IMR-90 (cell line): ENCODE measurements around the gene DEAF1. TPM values are rescaled to one million over a fixed set of nuclear protein-coding genes. Genes with fewer than 3 reads are reported as not detected.

Experiments used
- ATAC-seq: fragments of 200-7000 bp; cut with Tn5 transposase; 2 replicates; pipeline ENCODE4 v1.9.1; 2020; ENCODE audit warnings: low read depth, mild to moderate bottlenecking, moderate library complexity
- BruUV-seq: library from RNA; stranded (reverse); fragments of 400-500 nt; replicated peaks from 2 replicates; lab custom pipeline; 2021; lab: Mats Ljungman, UMichigan
- CTCF ChIA-PET: fragments of 300-600 bp; formaldehyde crosslinking; extraction: SDS; loops from one replicate; lab custom pipeline; 2021; ENCODE audit warnings: antibody characterized with exemption; lab: Yijun Ruan, JAX
- POLR2A ChIA-PET: fragments of 300-600 bp; sonication (Branson Sonifier 250); formaldehyde crosslinking; loops from one replicate; lab custom pipeline; 2022; ENCODE audit warnings: antibody characterized with exemption; ENCODE audit not compliant: unreplicated experiment; lab: Charles Lee
- DNase-seq: peaks from one replicate; pipeline ENCODE4 v3.0.0; 2013
- H2AFZ ChIP-seq: replicated peaks from 2 replicates; pipeline ENCODE3; 2013; ENCODE audit warnings: low read length, mild to moderate bottlenecking; ENCODE audit not compliant: poor library complexity
- H2AK5ac ChIP-seq: 2 replicates; pipeline ENCODE4 v1.6.1; 2013; ENCODE audit warnings: low read depth, low read length, inconsistent platforms
- H2AK9ac ChIP-seq: replicated peaks from 2 replicates; pipeline ENCODE3; 2013; ENCODE audit warnings: mild to moderate bottlenecking, low read depth, low read length, moderate library complexity; ENCODE audit not compliant: poor library complexity
- H2BK120ac ChIP-seq: 2 replicates; pipeline ENCODE4 v1.6.1; 2013; ENCODE audit warnings: low read depth, low read length, inconsistent platforms
- H2BK15ac ChIP-seq: 3 replicates; pipeline ENCODE4 v1.6.1; 2013; ENCODE audit warnings: low read depth, low read length, inconsistent platforms
- H2BK20ac ChIP-seq: 2 replicates; pipeline ENCODE4 v1.6.1; 2013; ENCODE audit warnings: low read depth, mild to moderate bottlenecking, inconsistent platforms, low read length, moderate library complexity
- H2BK5ac ChIP-seq: 2 replicates; pipeline ENCODE4 v1.6.1; 2013; ENCODE audit warnings: mild to moderate bottlenecking, low read depth, low read length, inconsistent platforms; ENCODE audit not compliant: poor library complexity, severe bottlenecking
- H3K14ac ChIP-seq: replicated peaks from 2 replicates; pipeline ENCODE4 v1.6.1; 2013; ENCODE audit warnings: low read depth, low read length, inconsistent platforms
- H3K18ac ChIP-seq: 2 replicates; pipeline ENCODE4 v1.6.1; 2013; ENCODE audit warnings: low read depth, low read length, control low read depth
- H3K23ac ChIP-seq: 2 replicates; pipeline ENCODE4 v1.6.1; 2013; ENCODE audit warnings: low read depth, low read length, inconsistent platforms
- H3K27ac ChIP-seq: 2 replicates; pipeline ENCODE4 v1.5.1; 2013; ENCODE audit warnings: mild to moderate bottlenecking, control low read depth, low read length; ENCODE audit not compliant: insufficient read depth
- H3K27me3 ChIP-seq: 2 replicates; pipeline ENCODE4 v1.6.1; 2013; ENCODE audit warnings: low read length; ENCODE audit not compliant: control insufficient read depth, insufficient read depth
- H3K36me3 ChIP-seq: 2 replicates; pipeline ENCODE4 v1.6.1; 2013; ENCODE audit warnings: low read length, mixed read lengths; ENCODE audit not compliant: control insufficient read depth, insufficient read depth
- H3K4ac ChIP-seq: 2 replicates; pipeline ENCODE4 v1.6.1; 2013; ENCODE audit warnings: low read depth, low read length, inconsistent platforms
- H3K4me1 ChIP-seq: 2 replicates; pipeline ENCODE4 v1.6.1; 2013; ENCODE audit warnings: low read length, mixed read lengths; ENCODE audit not compliant: control insufficient read depth, insufficient read depth
- H3K4me2 ChIP-seq: 2 replicates; pipeline ENCODE4 v1.6.1; 2013; ENCODE audit warnings: low read depth, mild to moderate bottlenecking, control low read depth, low read length, moderate library complexity
- H3K4me3 ChIP-seq: 2 replicates; pipeline ENCODE4 v1.5.1; 2013; ENCODE audit warnings: low read depth, mild to moderate bottlenecking, control low read depth, low read length, moderate library complexity; ENCODE audit not compliant: insufficient read depth
- H3K56ac ChIP-seq: 2 replicates; pipeline ENCODE4 v1.6.1; 2013; ENCODE audit warnings: low read length, inconsistent platforms; ENCODE audit not compliant: insufficient read depth; ENCODE audit errors: extremely low read depth
- H3K79me1 ChIP-seq, 2 experiments: 2 replicates each; pipeline ENCODE4 v1.6.1; 2013; ENCODE audit warnings: low read length in 2 of 2, inconsistent platforms in 1 of 2, low read depth in 1 of 2
- H3K9ac ChIP-seq: 2 replicates; pipeline ENCODE4 v1.6.1; 2013; ENCODE audit warnings: low read depth, low read length, control low read depth
- H3K9me1 ChIP-seq: 2 replicates; pipeline ENCODE4 v1.6.1; 2013; ENCODE audit warnings: low read length, inconsistent platforms; ENCODE audit not compliant: insufficient read depth
- H3K9me3 ChIP-seq: 2 replicates; pipeline ENCODE4 v1.6.1; 2013; ENCODE audit warnings: low read length; ENCODE audit not compliant: control insufficient read depth, insufficient read depth
- H4K20me1 ChIP-seq: 2 replicates; pipeline ENCODE4 v1.6.1; 2013; ENCODE audit warnings: low read length, inconsistent platforms; ENCODE audit not compliant: insufficient read depth
- H4K5ac ChIP-seq: 2 replicates; pipeline ENCODE4 v1.6.1; 2013; ENCODE audit warnings: mild to moderate bottlenecking, low read depth, low read length, control low read depth
- H4K8ac ChIP-seq, 2 experiments: 2 replicates each; pipeline ENCODE4 v1.6.1; 2013; ENCODE audit warnings: low read depth in 2 of 2, low read length in 2 of 2, control low read depth in 1 of 2, inconsistent platforms in 1 of 2
- H4K91ac ChIP-seq: 2 replicates; pipeline ENCODE4 v1.6.1; 2013; ENCODE audit warnings: low read depth, low read length, inconsistent platforms; ENCODE audit not compliant: insufficient read depth
- BHLHE40 ChIP-seq: fragments of 150-350 bp; IDR thresholded peaks from 2 replicates; pipeline ENCODE4 v1.6.1; 2016; ENCODE audit warnings: mild to moderate bottlenecking, low read depth, low read length
- CEBPB ChIP-seq: IDR thresholded peaks from 2 replicates; pipeline ENCODE4 v1.6.1; 2012; ENCODE audit warnings: low read depth, low read length, improper control_type of control experiment
- CHD1 ChIP-seq: IDR thresholded peaks from 2 replicates; pipeline ENCODE4 v1.6.1; 2012; ENCODE audit warnings: low read depth, low read length, improper control_type of control experiment
- FOS ChIP-seq: fragments of 150-350 bp; IDR thresholded peaks from 2 replicates; pipeline ENCODE4 v1.6.1; 2016; ENCODE audit warnings: low read depth, low read length
- MAFK ChIP-seq: IDR thresholded peaks from 2 replicates; pipeline ENCODE4 v1.6.1; 2012; ENCODE audit warnings: low read depth, low read length, improper control_type of control experiment
- MAZ ChIP-seq: IDR thresholded peaks from 2 replicates; pipeline ENCODE4 v1.6.1; 2012; ENCODE audit warnings: low read depth, mild to moderate bottlenecking, low read length, improper control_type of control experiment, moderate library complexity, borderline replicate concordance
- NFE2L2 ChIP-seq: fragments of 150-350 bp; IDR thresholded peaks from 2 replicates; pipeline ENCODE4 v1.6.1; 2016; ENCODE audit warnings: low read depth, mild to moderate bottlenecking, low read length
- POLR2A ChIP-seq: IDR thresholded peaks from 2 replicates; pipeline ENCODE4 v1.6.1; 2012; ENCODE audit warnings: mild to moderate bottlenecking, low read depth, low read length
- RAD21 ChIP-seq: IDR thresholded peaks from 2 replicates; pipeline ENCODE4 v1.6.1; 2012; ENCODE audit warnings: low read length, improper control_type of control experiment
- RCOR1 ChIP-seq: IDR thresholded peaks from 2 replicates; pipeline ENCODE4 v1.6.1; 2012; ENCODE audit warnings: mild to moderate bottlenecking, low read length, improper control_type of control experiment; ENCODE audit not compliant: insufficient replicate concordance
- RFX5 ChIP-seq: IDR thresholded peaks from 2 replicates; pipeline ENCODE4 v1.8.0; 2012; ENCODE audit warnings: low read depth, mild to moderate bottlenecking, low read length, moderate library complexity
- SMC3 ChIP-seq: fragments of 150-350 bp; IDR thresholded peaks from 2 replicates; pipeline ENCODE4 v1.6.1; 2016; ENCODE audit warnings: low read depth, mild to moderate bottlenecking, antibody characterized with exemption, low read length, moderate library complexity
- WGBS, 2 experiments: methylation state at CpG; one replicate each; pipeline versions ENCODE4 v1.1.5 to v1.1.7; 2013; ENCODE audit warnings: missing lambda C conversion rate in 2 of 2; ENCODE audit not compliant: insufficient read length in 1 of 2; ENCODE audit errors: extremely low coverage in 2 of 2; 5-methylcytosine and 5-hydroxymethylcytosine counted together
- dilution Hi-C: fragments of 300-500 bp; cut with HindIII; formaldehyde crosslinking; loops from one replicate; pipeline ENCODE4 v1.14.3; 2018; ENCODE audit warnings: low sequenced_read_pairs; ENCODE audit not compliant: unreplicated experiment
- in situ Hi-C: fragments of 300-500 bp; cut with MboI; formaldehyde crosslinking; loops from 3 replicates; pipeline ENCODE4 v1.14.3; 2019; ENCODE audit warnings: low sequenced_read_pairs, inconsistent platforms, mixed read lengths
- intact Hi-C: fragments of 100-400 bp; cut with micrococcal nuclease; formaldehyde crosslinking; loops from 2 replicates; pipeline ENCODE4 v1.10.0; 2022
- polyA plus RNA-seq, 3 experiments: library from polyadenylated mRNA; depleted of rRNA; stranded (reverse); fragments of >200 nt; gene quantifications; 2 replicates each; pipeline ENCODE4 v1.2.3, GENCODE V29; 2012; ENCODE audit warnings: low replicate concordance in 1 of 3
- total RNA-seq: library from RNA; depleted of rRNA; stranded (reverse); fragments of >200 nt; gene quantifications from 2 replicates; pipeline ENCODE4 v1.2.3, GENCODE V29; 2012
- TF ChIP-seq, protein P1 (sequence below): fragments of 150-350 bp; IDR thresholded peaks from 2 replicates; pipeline ENCODE4 v1.6.1; 2016; ENCODE audit warnings: low read depth, mild to moderate bottlenecking, low read length, moderate library complexity, borderline replicate concordance
- TF ChIP-seq, protein P2 (sequence below): fragments of 150-350 bp; IDR thresholded peaks from 2 replicates; pipeline ENCODE4 v1.6.1; 2017; ENCODE audit warnings: mild to moderate bottlenecking, antibody characterized with exemption, low read length, low read depth
- TF ChIP-seq, protein P3 (sequence below): conservative IDR thresholded peaks from 2 replicates; pipeline ENCODE4 v1.5.1; 2012; ENCODE audit warnings: mild to moderate bottlenecking, low read depth, low read length, improper control_type of control experiment

The DEAF1 gene
- total and polyA plus RNA-seq, 2 of the 4 experiments (the other 2 are of a cell fraction), result 22.9 to 31.6 TPM

DNA sequence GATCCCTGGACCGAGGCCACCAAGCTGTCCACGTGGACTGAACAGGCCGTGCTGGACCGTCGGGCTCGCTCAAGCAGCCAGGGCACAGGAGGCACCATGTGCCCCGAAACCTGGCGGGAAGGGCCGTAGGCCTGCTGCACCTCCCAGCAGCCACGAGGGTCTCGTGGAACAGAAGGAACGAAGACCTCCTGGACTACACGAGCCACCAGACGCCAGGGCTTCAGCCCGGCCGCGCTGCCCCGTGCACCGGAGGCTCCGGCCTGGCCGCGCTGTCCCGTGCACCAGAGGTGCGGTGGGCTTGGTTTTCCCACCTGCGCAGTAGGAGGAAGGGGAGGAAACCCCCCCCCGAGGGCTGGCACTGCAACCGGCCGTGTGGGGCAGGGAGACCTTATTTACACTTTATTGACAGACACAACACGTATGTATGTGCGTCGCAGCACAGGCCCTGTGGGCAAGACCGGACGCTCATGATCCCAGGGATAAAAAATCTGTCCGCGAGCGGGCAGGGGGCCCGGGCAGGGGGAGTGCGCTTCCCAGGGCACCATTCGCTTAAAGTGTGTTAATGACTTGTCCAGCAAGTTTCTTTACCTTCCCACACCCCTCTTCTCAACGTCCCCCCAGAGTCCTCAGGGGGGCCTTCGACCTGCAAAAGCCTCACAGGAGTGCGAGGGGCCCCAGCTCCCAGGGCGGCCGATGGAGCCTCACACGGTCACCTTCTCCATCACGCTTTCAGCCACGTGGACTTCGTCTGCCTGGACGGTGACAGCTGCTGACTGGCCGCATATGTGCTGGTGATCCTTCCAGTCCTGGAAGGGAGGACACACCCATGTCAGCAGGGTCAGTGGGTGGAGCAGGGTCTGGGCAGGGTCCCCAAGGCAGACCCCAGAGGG, 50.9 kb downstream of the DEAF1 start:
- H2AFZ ChIP-seq, result peak overlapping the region; percentile 23
- no peak overlapping the region for H4K91ac ChIP-seq
- H3K9ac ChIP-seq, result no peak overlapping the region
- H3K27me3 ChIP-seq, result no peaks in the 10 kb centered on the region; the same call in 1 of the 2 replicates
- H3K14ac ChIP-seq, result no peak overlapping the region
- no peak overlapping the region for H3K56ac ChIP-seq
- DNase-seq (no peak), ATAC-seq (no peak)
- no peaks in the 10 kb centered on the region for H3K4me1 ChIP-seq
- no peaks in the 10 kb centered on the region for H3K9me1 ChIP-seq
- intact Hi-C loops, result no loop called here
- dilution Hi-C loops, result no loop called here
- H2BK15ac ChIP-seq, result no peak overlapping the region
- H3K23ac ChIP-seq, result no peak overlapping the region
- H3K4ac ChIP-seq, result no peak overlapping the region
- no peak overlapping the region for H2BK120ac ChIP-seq
- no peak overlapping the region for H4K5ac ChIP-seq
- 77% methylated on average over 17 of the region's 50 CpGs; no CpG with 5 or more reads in 1 of the 2 experiments for WGBS, 2 experiments
- H3K36me3 ChIP-seq, result peaks cover 22% of the 10 kb centered on the region
- in situ Hi-C loops, result no loop called here
- no peak overlapping the region for H4K8ac ChIP-seq
- peaks cover 8% of the 10 kb centered on the region for H4K20me1 ChIP-seq
- H3K4me2 ChIP-seq, result no peak overlapping the region
- no TSS peak for BruUV-seq
- no peaks in the 10 kb centered on the region for H3K79me1 ChIP-seq
- POLR2A ChIA-PET, result no interaction called here
- no peak overlapping the region for H2BK20ac ChIP-seq
- peak overlapping the region; percentile 65 for H2AK9ac ChIP-seq
- H3K9me3 ChIP-seq, result no peaks in the 10 kb centered on the region
- no peak overlapping the region for H2AK5ac ChIP-seq
- H3K4me3 ChIP-seq, result no peak overlapping the region
- no peak overlapping the region for H3K18ac ChIP-seq
- no peak overlapping the region for H3K27ac ChIP-seq
- no peak overlapping the region for H2BK5ac ChIP-seq
- CTCF ChIA-PET, result no interaction called here
- TF ChIP-seq POLR2A, result no peak
- TF ChIP-seq, protein P1, sequence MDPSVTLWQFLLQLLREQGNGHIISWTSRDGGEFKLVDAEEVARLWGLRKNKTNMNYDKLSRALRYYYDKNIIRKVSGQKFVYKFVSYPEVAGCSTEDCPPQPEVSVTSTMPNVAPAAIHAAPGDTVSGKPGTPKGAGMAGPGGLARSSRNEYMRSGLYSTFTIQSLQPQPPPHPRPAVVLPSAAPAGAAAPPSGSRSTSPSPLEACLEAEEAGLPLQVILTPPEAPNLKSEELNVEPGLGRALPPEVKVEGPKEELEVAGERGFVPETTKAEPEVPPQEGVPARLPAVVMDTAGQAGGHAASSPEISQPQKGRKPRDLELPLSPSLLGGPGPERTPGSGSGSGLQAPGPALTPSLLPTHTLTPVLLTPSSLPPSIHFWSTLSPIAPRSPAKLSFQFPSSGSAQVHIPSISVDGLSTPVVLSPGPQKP, result no peak
- no peak for TF ChIP-seq BHLHE40
- TF ChIP-seq RFX5, result no peak
- no peak for TF ChIP-seq MAZ
- TF ChIP-seq FOS, result no peak
- TF ChIP-seq, protein P2, sequence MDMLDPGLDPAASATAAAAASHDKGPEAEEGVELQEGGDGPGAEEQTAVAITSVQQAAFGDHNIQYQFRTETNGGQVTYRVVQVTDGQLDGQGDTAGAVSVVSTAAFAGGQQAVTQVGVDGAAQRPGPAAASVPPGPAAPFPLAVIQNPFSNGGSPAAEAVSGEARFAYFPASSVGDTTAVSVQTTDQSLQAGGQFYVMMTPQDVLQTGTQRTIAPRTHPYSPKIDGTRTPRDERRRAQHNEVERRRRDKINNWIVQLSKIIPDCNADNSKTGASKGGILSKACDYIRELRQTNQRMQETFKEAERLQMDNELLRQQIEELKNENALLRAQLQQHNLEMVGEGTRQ, result no peak
- TF ChIP-seq RAD21, result no peak
- TF ChIP-seq, protein P3, sequence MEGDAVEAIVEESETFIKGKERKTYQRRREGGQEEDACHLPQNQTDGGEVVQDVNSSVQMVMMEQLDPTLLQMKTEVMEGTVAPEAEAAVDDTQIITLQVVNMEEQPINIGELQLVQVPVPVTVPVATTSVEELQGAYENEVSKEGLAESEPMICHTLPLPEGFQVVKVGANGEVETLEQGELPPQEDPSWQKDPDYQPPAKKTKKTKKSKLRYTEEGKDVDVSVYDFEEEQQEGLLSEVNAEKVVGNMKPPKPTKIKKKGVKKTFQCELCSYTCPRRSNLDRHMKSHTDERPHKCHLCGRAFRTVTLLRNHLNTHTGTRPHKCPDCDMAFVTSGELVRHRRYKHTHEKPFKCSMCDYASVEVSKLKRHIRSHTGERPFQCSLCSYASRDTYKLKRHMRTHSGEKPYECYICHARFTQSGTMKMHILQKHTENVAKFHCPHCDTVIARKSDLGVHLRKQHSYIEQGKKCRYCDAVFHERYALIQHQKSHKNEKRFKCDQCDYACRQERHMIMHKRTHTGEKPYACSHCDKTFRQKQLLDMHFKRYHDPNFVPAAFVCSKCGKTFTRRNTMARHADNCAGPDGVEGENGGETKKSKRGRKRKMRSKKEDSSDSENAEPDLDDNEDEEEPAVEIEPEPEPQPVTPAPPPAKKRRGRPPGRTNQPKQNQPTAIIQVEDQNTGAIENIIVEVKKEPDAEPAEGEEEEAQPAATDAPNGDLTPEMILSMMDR, result no peak
- TF ChIP-seq CHD1, result no peak
- no peak for TF ChIP-seq SMC3
- TF ChIP-seq RCOR1, result no peak
- no peak for TF ChIP-seq CEBPB
- no peak for TF ChIP-seq MAFK
- no peak for TF ChIP-seq NFE2L2
